A673 (cell line): ENCODE results near the gene PPWD1. TPM values are rescaled to one million over a fixed set of nuclear protein-coding genes. Genes with fewer than 3 reads are reported as not detected.

Experiments
- BruUV-seq: library from RNA; stranded (reverse); fragments of 400-500 nt; replicated peaks from 2 replicates; lab custom pipeline; 2021; lab: Mats Ljungman, UMichigan
- CTCF ChIA-PET: fragments of 300-600 bp; sonication (Branson Sonifier 250); formaldehyde crosslinking; loops from one replicate; lab custom pipeline; 2022; ENCODE audit warnings: antibody characterized with exemption; lab: Charles Lee
- POLR2A ChIA-PET: fragments of 300-600 bp; sonication (Branson Sonifier 250); formaldehyde crosslinking; loops from one replicate; lab custom pipeline; 2022; ENCODE audit warnings: antibody characterized with exemption; ENCODE audit not compliant: low non-redundant PET; lab: Charles Lee
- DNase-seq: peaks from one replicate; pipeline ENCODE4 v3.0.0-alpha.2; 2015; ENCODE audit warnings: low spot score
- H3K27ac ChIP-seq: fragments of 200-600 bp; sonication (generic); 2 replicates; pipeline ENCODE4 v1.5.1; 2016; ENCODE audit warnings: mixed run types, low read depth, mild to moderate bottlenecking, mixed read lengths, antibody characterized with exemption, low read length; ENCODE audit not compliant: poor library complexity, severe bottlenecking
- H3K27me3 ChIP-seq: fragments of 200-600 bp; sonication (generic); replicated peaks from 2 replicates; pipeline ENCODE4 v1.6.1; 2017; ENCODE audit warnings: mixed run types, low read depth, mild to moderate bottlenecking, mixed read lengths, antibody characterized with exemption, low read length; ENCODE audit not compliant: insufficient read depth, poor library complexity
- H3K36me3 ChIP-seq: fragments of 200-600 bp; sonication (generic); 2 replicates; pipeline ENCODE4 v1.6.1; 2016; ENCODE audit warnings: mixed run types, mild to moderate bottlenecking, mixed read lengths, antibody characterized with exemption, low read length; ENCODE audit not compliant: insufficient read depth, poor library complexity, severe bottlenecking
- H3K4me1 ChIP-seq: fragments of 200-600 bp; sonication (generic); 2 replicates; pipeline ENCODE4 v1.6.1; 2017; ENCODE audit warnings: mixed run types, mild to moderate bottlenecking, mixed read lengths, antibody characterized with exemption, low read length; ENCODE audit not compliant: insufficient read depth, poor library complexity, severe bottlenecking
- H3K4me3 ChIP-seq: fragments of 200-600 bp; sonication (generic); 2 replicates; pipeline ENCODE4 v1.5.1; 2016; ENCODE audit warnings: low read depth, mixed run types, mild to moderate bottlenecking, mixed read lengths, low read length; ENCODE audit not compliant: poor library complexity, severe bottlenecking
- H3K9me3 ChIP-seq: fragments of 200-600 bp; sonication (generic); 2 replicates; pipeline ENCODE4 v1.6.1; 2016; ENCODE audit warnings: mixed run types, low read depth, mild to moderate bottlenecking, mixed read lengths, antibody characterized with exemption, low read length; ENCODE audit not compliant: poor library complexity, severe bottlenecking
- CTCF ChIP-seq: fragments of 300-800, 200-600 bp; sonication (generic); conservative IDR thresholded peaks from 2 replicates; pipeline ENCODE4 v1.5.1; 2017; ENCODE audit warnings: low read depth, mild to moderate bottlenecking, antibody characterized with exemption, low read length, moderate library complexity, mixed read lengths
- EZH2 ChIP-seq: fragments of 200-600 bp; sonication (generic); IDR thresholded peaks from 2 replicates; pipeline ENCODE4 v1.6.1; 2017; ENCODE audit warnings: borderline replicate concordance, low read depth, mild to moderate bottlenecking, mixed read lengths, antibody characterized with exemption, low read length; ENCODE audit not compliant: poor library complexity, severe bottlenecking
- intact Hi-C: fragments of 100-400 bp; cut with micrococcal nuclease; formaldehyde crosslinking; loops from one replicate; pipeline ENCODE4 v1.10.0; 2022; ENCODE audit not compliant: unreplicated experiment
- total RNA-seq: library from RNA; stranded (reverse); gene quantifications from 2 replicates; pipeline ENCODE4 v1.2.3, GENCODE V29; 2021

The PPWD1 gene
- total RNA-seq, 1 experiment from 2014 or later, result 35.4 TPM

DNA sequence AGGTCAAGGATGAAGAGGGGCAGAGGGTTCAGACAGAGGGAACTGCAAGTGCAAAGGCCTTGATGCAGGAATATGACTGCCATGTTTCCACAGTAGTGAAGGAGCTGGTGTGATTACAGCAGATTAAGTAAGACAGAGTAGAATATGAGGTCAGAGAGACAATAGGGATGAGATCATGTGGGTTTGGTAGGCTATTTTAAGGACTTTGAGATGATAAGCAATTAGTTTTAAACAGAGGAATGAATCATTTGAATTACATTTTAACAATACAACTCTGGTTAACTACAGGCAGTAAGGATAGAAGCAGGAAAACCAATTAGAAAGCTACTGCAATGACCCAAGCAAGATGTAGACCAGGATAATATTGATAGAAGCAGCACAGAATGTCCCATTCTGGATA, 7.8 kb upstream of the PPWD1 start:
- intact Hi-C loops, result no loop called here
- ChIA-PET CTCF (no interaction called here), POLR2A (no interaction called here)
- H3K4me3 ChIP-seq, result no peak overlapping the region
- H3K36me3 ChIP-seq, result peaks cover 56% of the 10 kb centered on the region
- no peak overlapping the region for H3K27ac ChIP-seq
- H3K4me1 ChIP-seq, result no peaks in the 10 kb centered on the region
- H3K9me3 ChIP-seq, result no peaks in the 10 kb centered on the region
- TF ChIP-seq CTCF (no peak), EZH2 (no peak)
- DNase-seq, result no peak
- no TSS peak for BruUV-seq
- H3K27me3 ChIP-seq, result no peaks in the 10 kb centered on the region

DNA sequence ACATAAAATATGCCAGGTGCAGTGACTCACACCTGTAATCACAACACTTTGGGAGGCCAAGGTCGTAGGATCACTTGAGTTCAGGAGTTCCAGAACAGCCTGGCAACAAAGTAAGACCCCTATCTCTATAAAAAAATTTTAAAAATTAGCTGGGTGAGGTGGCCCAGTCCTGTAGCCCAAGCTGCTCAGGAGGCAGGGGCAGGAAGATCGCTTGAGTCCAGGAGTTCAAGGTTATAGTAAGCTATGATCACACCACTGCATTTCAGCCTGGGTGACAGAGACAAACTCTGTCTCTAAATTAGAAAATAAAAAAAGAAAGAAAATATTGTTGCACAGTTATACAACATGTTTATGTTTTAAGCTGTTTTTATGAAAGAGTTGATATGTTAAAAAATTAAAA, 6.9 kb upstream of the PPWD1 start:
- no peaks in the 10 kb centered on the region for H3K27me3 ChIP-seq
- H3K9me3 ChIP-seq, result no peaks in the 10 kb centered on the region
- BruUV-seq, result no TSS peak
- TF ChIP-seq CTCF (no peak), EZH2 (no peak)
- intact Hi-C loops, result no loop called here
- DNase-seq, result no peak
- no peak overlapping the region for H3K27ac ChIP-seq
- CTCF ChIA-PET, result no interaction called here
- peaks cover 53% of the 10 kb centered on the region for H3K36me3 ChIP-seq
- POLR2A ChIA-PET, result no interaction called here
- peaks cover 2% of the 10 kb centered on the region for H3K4me1 ChIP-seq
- H3K4me3 ChIP-seq, result no peak overlapping the region

DNA sequence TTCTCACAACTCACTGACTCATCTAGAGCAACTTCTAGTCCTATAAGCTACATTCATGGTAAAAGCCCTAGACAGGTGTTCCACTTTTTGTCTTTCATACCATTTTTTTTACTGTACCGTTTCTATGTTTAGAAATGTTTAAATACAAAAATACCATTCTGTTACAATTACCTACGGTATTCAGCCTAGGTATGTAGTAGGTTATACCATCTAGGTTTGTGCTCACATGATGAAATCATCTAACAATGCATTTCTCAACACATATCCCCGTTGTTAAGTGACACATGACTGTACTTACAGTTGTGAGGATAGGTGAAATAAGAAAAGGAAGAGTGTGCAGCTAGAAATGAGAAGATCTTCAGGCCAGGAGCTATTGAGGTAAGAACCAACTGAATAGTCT, 6.4 kb upstream of the PPWD1 start:
- Histone ChIP-seq H3K9me3 (no peaks in the 10 kb centered on the region), H3K4me3 (no peak overlapping the region), H3K27me3 (no peaks in the 10 kb centered on the region), H3K27ac (no peak overlapping the region), H3K4me1 (peaks cover 7% of the 10 kb centered on the region), H3K36me3 (peaks cover 49% of the 10 kb centered on the region)
- intact Hi-C loops, result no loop called here
- BruUV-seq, result no TSS peak
- TF ChIP-seq EZH2 (no peak), CTCF (no peak)
- POLR2A ChIA-PET, result no interaction called here
- no peak for DNase-seq
- CTCF ChIA-PET, result no interaction called here
